Measurements from ENCODE around the gene ZNF800. TPM values are rescaled to one million over a fixed set of nuclear protein-coding genes. Genes with fewer than 3 reads are reported as not detected.

The ZNF800 gene
- total RNA-seq, 4 donors from 2014 or later, result 24.7 to 35.6 (median 27.9) TPM

- H3K36me3 ChIP-seq, result no peaks in the 10 kb centered on the region
- H3K27me3 ChIP-seq, result no peaks in the 10 kb centered on the region
- DNase-seq (ENCODE audit: extremely low spot score), result no peak
- H3K4me1 ChIP-seq, result peaks cover 0 to 14% (median 11%) of the 10 kb centered on the region in 4 donors
- WGBS, result 85% methylated on average over 9 of the region's 9 CpGs
- intact Hi-C loops (cut with DNase I), result no loop called here
- H3K27ac ChIP-seq (replicated peaks in 1 of 4), result no peak overlapping the region
- TF ChIP-seq EP300 (IDR thresholded peaks at IDR 0.05), result no peak
- TF ChIP-seq POLR2AphosphoS5 (IDR thresholded peaks at IDR 0.05), result no peak
- no peak overlapping the region for H3K4me3 ChIP-seq
- peaks cover 0 to 8% (median 2%) of the 10 kb centered on the region in 4 donors for H3K9me3 ChIP-seq
Measured at GRCh38 chr7:127346575-127347256, 45.8 kb downstream of the ZNF800 start.

- H3K27me3 ChIP-seq, result no peaks in the 10 kb centered on the region
- 76% methylated on average over 1 of the region's 1 CpG for WGBS
- TF ChIP-seq EP300 (IDR thresholded peaks at IDR 0.05), result no peak
- TF ChIP-seq CTCF (IDR thresholded peaks at IDR 0.05), result no peak
- no peak for TF ChIP-seq POLR2AphosphoS5 (IDR thresholded peaks at IDR 0.05)
- TF ChIP-seq POLR2A (IDR thresholded peaks at IDR 0.05; ENCODE audit: low read depth), result no peak
- peaks cover 5 to 8% (median 6%) of the 10 kb centered on the region in 4 donors for H3K4me1 ChIP-seq
- H3K36me3 ChIP-seq, result no peaks in the 10 kb centered on the region
- no peak for DNase-seq (ENCODE audit: extremely low spot score)
- no peak overlapping the region for H3K4me3 ChIP-seq
- intact Hi-C loops (cut with DNase I), result no loop called here
- H3K9me3 ChIP-seq, result peaks cover 0 to 8% (median 2%) of the 10 kb centered on the region in 4 donors
- no peak overlapping the region for H3K27ac ChIP-seq (replicated peaks in 1 of 4)
Measured at GRCh38 chr7:127342596-127342995, 49.9 kb downstream of the ZNF800 start.

- WGBS, result 82% methylated on average over 1 of the region's 1 CpG
- H3K4me3 ChIP-seq, result no peak overlapping the region
- DNase-seq (ENCODE audit: extremely low spot score), result no peak
- no peak for TF ChIP-seq POLR2A (IDR thresholded peaks at IDR 0.05; ENCODE audit: low read depth)
- no peak for TF ChIP-seq CTCF (IDR thresholded peaks at IDR 0.05)
- TF ChIP-seq EP300 (IDR thresholded peaks at IDR 0.05), result no peak
- no peak for TF ChIP-seq POLR2AphosphoS5 (IDR thresholded peaks at IDR 0.05)
- H3K27me3 ChIP-seq, result peaks cover 0 to 11% (median 0%) of the 10 kb centered on the region in 4 donors
- peaks cover 0 to 6% (median 0%) of the 10 kb centered on the region in 4 donors for H3K4me1 ChIP-seq
- no peaks in the 10 kb centered on the region for H3K36me3 ChIP-seq
- H3K27ac ChIP-seq (replicated peaks in 1 of 4), result no peak overlapping the region
- intact Hi-C loops (cut with DNase I), result no loop called here
- peaks cover 0 to 7% (median 2%) of the 10 kb centered on the region in 4 donors for H3K9me3 ChIP-seq
Measured at GRCh38 chr7:127338122-127338521, 54.4 kb downstream of the ZNF800 start.

- Histone ChIP-seq H3K27me3 (peaks cover 0 to 11% (median 0%) of the 10 kb centered on the region in 4 donors), H3K4me3 (no peak overlapping the region), H3K4me1 (peaks cover 0 to 6% (median 0%) of the 10 kb centered on the region in 4 donors), H3K36me3 (no peaks in the 10 kb centered on the region), H3K27ac (replicated peaks in 1 of 4) (no peak overlapping the region), H3K9me3 (peaks cover 0 to 2% (median under 1%) of the 10 kb centered on the region in 4 donors)
- no peak for TF ChIP-seq POLR2A (IDR thresholded peaks at IDR 0.05; ENCODE audit: low read depth)
- TF ChIP-seq POLR2AphosphoS5 (IDR thresholded peaks at IDR 0.05), result no peak
- no peak for TF ChIP-seq CTCF (IDR thresholded peaks at IDR 0.05)
- TF ChIP-seq EP300 (IDR thresholded peaks at IDR 0.05), result no peak
- intact Hi-C loops (cut with DNase I), result no loop called here
- WGBS, result 64% methylated on average over 5 of the region's 5 CpGs
- no peak for DNase-seq (ENCODE audit: extremely low spot score)
Measured at GRCh38 chr7:127337581-127337980, 54.9 kb downstream of the ZNF800 start.

GRCh38 chr7:127336458-127336857, 56.0 kb downstream of the ZNF800 start:
- Histone ChIP-seq H3K36me3 (no peaks in the 10 kb centered on the region), H3K9me3 (no peaks in the 10 kb centered on the region), H3K4me1 (peaks cover 0 to 6% (median 0%) of the 10 kb centered on the region in 4 donors), H3K27me3 (peaks cover 0 to 11% (median 0%) of the 10 kb centered on the region in 4 donors), H3K27ac (replicated peaks in 1 of 4) (no peak overlapping the region), H3K4me3 (no peak overlapping the region)
- no peak for TF ChIP-seq POLR2AphosphoS5 (IDR thresholded peaks at IDR 0.05)
- WGBS, result 76% methylated on average over 2 of the region's 2 CpGs
- intact Hi-C loops (cut with DNase I), result no loop called here
- no peak for DNase-seq (ENCODE audit: extremely low spot score)
